ENCODE measurements around the gene ZNF527. TPM values are rescaled to one million over a fixed set of nuclear protein-coding genes. Genes with fewer than 3 reads are reported as not detected.
"Not testable (repeated sequence)": the region's sequence is repeated elsewhere in the genome, so short reads cannot be mapped to it uniquely, and the experiment has no call there.

Gene ZNF527
- polyA plus RNA-seq, 2 of the 4 experiments (the other 2 are of a cell fraction), result 4.1 to 8.2 TPM

DNA sequence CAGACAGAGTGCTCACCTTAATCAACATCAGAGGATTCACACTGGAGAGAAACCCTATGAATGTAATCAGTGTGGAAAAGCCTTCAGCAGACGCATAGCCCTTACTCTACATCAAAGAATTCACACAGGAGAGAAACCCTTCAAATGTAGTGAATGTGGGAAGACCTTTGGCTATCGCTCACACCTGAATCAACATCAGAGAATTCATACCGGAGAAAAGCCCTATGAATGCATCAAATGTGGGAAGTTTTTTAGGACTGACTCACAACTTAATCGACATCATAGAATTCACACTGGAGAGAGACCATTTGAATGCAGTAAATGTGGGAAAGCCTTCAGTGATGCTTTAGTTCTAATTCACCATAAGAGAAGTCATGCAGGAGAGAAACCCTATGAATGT is 18.3 kb downstream of the ZNF527 start:
- 85% methylated on average over 4 of the region's 4 CpGs for WGBS (ENCODE audit: missing lambda C conversion rate)
- H3K27ac ChIP-seq, result no peak overlapping the region
- ChIA-PET POLR2A (no interaction called here), CTCF (interaction anchor here (0.6 to 0.7 kb wide), 4 partner anchors 13 to 833 kb away, joined by 3 to 5 read pairs (median 4); no protein-coding TSS in a partner anchor)
- H3K4me1 ChIP-seq, result no peaks in the 10 kb centered on the region
- no peak overlapping the region for H3K4me2 ChIP-seq
- FAIRE-seq (no peak), DNase-seq (ENCODE audit: low read depth in 1 of 2, low spot score in 1 of 2) (no peak), ATAC-seq (no peak)
- TF ChIP-seq RAD21 (conservative IDR thresholded peaks at IDR 0.05 in 1 of 2, IDR thresholded peaks at IDR 0.05 in 1 of 2) (no peak), SREBF2 (IDR thresholded peaks at IDR 0.05) (no peak), PHF8 (IDR thresholded peaks at IDR 0.05; ENCODE audit: borderline replicate concordance, low read depth) (no peak), KDM5A (IDR thresholded peaks at IDR 0.05) (no peak), HOXB13 (CRISPR knock-in tag; IDR thresholded peaks at IDR 0.05; ENCODE audit: low read depth) (no peak), BHLHE40 (IDR thresholded peaks at IDR 0.05; ENCODE audit: low read depth, low read length) (no peak), TFCP2L1 (CRISPR knock-in tag; IDR thresholded peaks at IDR 0.05) (no peak), MYC (IDR thresholded peaks at IDR 0.05; ENCODE audit: borderline replicate concordance, low read length) (no peak), HDAC2 (IDR thresholded peaks at IDR 0.05) (no peak), JUN (IDR thresholded peaks at IDR 0.05) (no peak), MAZ (IDR thresholded peaks at IDR 0.05; ENCODE audit: borderline replicate concordance, low read depth, low read length) (no peak), EHMT2 (IDR thresholded peaks at IDR 0.05; ENCODE audit: low read depth) (no peak), FOXS1 (CRISPR knock-in tag; IDR thresholded peaks at IDR 0.05) (no peak)
- TF ChIP-seq, protein P1, sequence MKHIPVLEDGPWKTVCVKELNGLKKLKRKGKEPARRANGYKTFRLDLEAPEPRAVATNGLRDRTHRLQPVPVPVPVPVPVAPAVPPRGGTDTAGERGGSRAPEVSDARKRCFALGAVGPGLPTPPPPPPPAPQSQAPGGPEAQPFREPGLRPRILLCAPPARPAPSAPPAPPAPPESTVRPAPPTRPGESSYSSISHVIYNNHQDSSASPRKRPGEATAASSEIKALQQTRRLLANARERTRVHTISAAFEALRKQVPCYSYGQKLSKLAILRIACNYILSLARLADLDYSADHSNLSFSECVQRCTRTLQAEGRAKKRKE (CRISPR knock-in tag; IDR thresholded peaks at IDR 0.05; ENCODE audit: low read depth), result no peak
- H3K9me3 ChIP-seq, result peaks cover 100% of the 10 kb centered on the region
- no peak overlapping the region for H3K4me3 ChIP-seq

DNA sequence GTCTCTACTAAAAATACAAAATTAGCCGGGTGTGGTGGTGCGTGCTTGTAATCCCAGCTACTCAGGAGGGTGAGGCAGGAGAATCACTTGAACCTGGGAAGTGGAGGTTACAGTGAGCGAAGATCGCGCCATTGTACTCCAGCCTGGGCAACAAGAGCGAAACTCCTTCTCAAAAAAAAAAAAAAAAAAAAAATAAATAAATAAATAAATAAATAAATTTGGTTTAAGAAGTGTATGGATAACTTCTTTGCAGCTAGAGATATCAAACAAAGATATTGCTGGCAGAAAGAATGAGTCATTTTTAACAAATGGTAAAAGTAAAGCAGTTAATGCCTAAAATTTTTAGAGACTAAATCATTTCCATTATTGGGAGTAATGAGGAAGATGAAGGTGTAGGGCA is 20.5 kb downstream of the ZNF527 start:
- peaks cover 99% of the 10 kb centered on the region for H3K9me3 ChIP-seq
- H3K4me1 ChIP-seq; ATAC-seq; H3K27ac ChIP-seq; POLR2A ChIA-PET; DNase-seq (ENCODE audit: low read depth in 1 of 2, low spot score in 1 of 2); H3K4me3 ChIP-seq; FAIRE-seq; H3K4me2 ChIP-seq: not testable (repeated sequence)
- 76% methylated on average over 6 of the region's 6 CpGs for WGBS (ENCODE audit: missing lambda C conversion rate)
- CTCF ChIA-PET, result interaction anchor here (0.9 to 1.5 kb wide), 2 partner anchors 12 to 23 kb away, joined by 3 to 7 read pairs; no protein-coding TSS in a partner anchor
- TF ChIP-seq ZC3H11A (IDR thresholded peaks at IDR 0.05), result peak; percentile 38

DNA sequence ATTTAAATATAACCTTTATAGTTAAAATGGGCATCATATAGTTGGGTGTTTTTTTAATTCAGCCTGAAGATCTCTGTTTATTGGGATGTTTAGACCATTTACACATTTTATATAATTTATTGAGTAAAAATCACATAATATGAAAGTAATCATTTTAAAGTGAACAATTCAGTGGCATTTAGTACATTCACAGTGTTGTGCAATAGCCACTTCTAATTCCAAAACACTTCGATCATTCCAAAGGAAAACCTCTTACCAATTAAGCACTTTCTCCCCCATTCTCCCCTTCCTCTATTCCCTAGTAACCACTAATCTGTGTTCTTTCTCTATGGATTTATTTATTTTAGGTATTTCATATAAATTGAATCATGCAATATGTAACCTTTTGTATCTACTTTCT is 30.2 kb downstream of the ZNF527 start:
- no peak overlapping the region for H3K4me3 ChIP-seq
- DNase-seq (ENCODE audit: low read depth in 1 of 2, low spot score in 1 of 2) (no peak), FAIRE-seq (peak; percentile 94), ATAC-seq (no peak)
- ChIA-PET POLR2A (no interaction called here), CTCF (no interaction called here)
- peaks cover 93% of the 10 kb centered on the region for H3K9me3 ChIP-seq
- TF ChIP-seq, protein P2, sequence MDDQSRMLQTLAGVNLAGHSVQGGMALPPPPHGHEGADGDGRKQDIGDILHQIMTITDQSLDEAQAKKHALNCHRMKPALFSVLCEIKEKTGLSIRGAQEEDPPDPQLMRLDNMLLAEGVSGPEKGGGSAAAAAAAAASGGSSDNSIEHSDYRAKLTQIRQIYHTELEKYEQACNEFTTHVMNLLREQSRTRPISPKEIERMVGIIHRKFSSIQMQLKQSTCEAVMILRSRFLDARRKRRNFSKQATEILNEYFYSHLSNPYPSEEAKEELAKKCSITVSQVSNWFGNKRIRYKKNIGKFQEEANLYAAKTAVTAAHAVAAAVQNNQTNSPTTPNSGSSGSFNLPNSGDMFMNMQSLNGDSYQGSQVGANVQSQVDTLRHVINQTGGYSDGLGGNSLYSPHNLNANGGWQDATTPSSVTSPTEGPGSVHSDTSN (IDR thresholded peaks at IDR 0.05), result no peak
- TF ChIP-seq, protein P3, sequence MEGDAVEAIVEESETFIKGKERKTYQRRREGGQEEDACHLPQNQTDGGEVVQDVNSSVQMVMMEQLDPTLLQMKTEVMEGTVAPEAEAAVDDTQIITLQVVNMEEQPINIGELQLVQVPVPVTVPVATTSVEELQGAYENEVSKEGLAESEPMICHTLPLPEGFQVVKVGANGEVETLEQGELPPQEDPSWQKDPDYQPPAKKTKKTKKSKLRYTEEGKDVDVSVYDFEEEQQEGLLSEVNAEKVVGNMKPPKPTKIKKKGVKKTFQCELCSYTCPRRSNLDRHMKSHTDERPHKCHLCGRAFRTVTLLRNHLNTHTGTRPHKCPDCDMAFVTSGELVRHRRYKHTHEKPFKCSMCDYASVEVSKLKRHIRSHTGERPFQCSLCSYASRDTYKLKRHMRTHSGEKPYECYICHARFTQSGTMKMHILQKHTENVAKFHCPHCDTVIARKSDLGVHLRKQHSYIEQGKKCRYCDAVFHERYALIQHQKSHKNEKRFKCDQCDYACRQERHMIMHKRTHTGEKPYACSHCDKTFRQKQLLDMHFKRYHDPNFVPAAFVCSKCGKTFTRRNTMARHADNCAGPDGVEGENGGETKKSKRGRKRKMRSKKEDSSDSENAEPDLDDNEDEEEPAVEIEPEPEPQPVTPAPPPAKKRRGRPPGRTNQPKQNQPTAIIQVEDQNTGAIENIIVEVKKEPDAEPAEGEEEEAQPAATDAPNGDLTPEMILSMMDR (IDR thresholded peaks at IDR 0.05), result no peak
- TF ChIP-seq HDAC2 (IDR thresholded peaks at IDR 0.05) (no peak), FOSB (CRISPR knock-in tag; IDR thresholded peaks at IDR 0.05) (no peak), NPAS2 (CRISPR knock-in tag; IDR thresholded peaks at IDR 0.05; ENCODE audit: borderline replicate concordance) (no peak), MAZ (IDR thresholded peaks at IDR 0.05; ENCODE audit: borderline replicate concordance, low read depth, low read length) (no peak), JUNB (IDR thresholded peaks at IDR 0.05) (no peak), ZSCAN20 (CRISPR knock-in tag; IDR thresholded peaks at IDR 0.05) (no peak), RARB (CRISPR knock-in tag; IDR thresholded peaks at IDR 0.05) (no peak), RFX5 (IDR thresholded peaks at IDR 0.05) (no peak), HOXB13 (CRISPR knock-in tag; IDR thresholded peaks at IDR 0.05; ENCODE audit: low read depth) (no peak), EHF (CRISPR knock-in tag; IDR thresholded peaks at IDR 0.05) (no peak)
- TF ChIP-seq, protein P4, sequence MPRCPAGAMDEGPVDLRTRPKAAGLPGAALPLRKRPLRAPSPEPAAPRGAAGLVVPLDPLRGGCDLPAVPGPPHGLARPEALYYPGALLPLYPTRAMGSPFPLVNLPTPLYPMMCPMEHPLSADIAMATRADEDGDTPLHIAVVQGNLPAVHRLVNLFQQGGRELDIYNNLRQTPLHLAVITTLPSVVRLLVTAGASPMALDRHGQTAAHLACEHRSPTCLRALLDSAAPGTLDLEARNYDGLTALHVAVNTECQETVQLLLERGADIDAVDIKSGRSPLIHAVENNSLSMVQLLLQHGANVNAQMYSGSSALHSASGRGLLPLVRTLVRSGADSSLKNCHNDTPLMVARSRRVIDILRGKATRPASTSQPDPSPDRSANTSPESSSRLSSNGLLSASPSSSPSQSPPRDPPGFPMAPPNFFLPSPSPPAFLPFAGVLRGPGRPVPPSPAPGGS (IDR thresholded peaks at IDR 0.05), result no peak
- TF ChIP-seq, protein P5, sequence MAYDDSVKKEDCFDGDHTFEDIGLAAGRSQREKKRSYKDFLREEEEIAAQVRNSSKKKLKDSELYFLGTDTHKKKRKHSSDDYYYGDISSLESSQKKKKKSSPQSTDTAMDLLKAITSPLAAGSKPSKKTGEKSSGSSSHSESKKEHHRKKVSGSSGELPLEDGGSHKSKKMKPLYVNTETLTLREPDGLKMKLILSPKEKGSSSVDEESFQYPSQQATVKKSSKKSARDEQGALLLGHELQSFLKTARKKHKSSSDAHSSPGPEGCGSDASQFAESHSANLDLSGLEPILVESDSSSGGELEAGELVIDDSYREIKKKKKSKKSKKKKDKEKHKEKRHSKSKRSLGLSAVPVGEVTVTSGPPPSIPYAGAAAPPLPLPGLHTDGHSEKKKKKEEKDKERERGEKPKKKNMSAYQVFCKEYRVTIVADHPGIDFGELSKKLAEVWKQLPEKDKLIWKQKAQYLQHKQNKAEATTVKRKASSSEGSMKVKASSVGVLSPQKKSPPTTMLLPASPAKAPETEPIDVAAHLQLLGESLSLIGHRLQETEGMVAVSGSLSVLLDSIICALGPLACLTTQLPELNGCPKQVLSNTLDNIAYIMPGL (CRISPR knock-in tag; IDR thresholded peaks at IDR 0.05; ENCODE audit: borderline replicate concordance), result no peak
- 3% methylated on average over 1 of the region's 1 CpG for WGBS (ENCODE audit: missing lambda C conversion rate)
- no peaks in the 10 kb centered on the region for H3K4me1 ChIP-seq
- H3K4me2 ChIP-seq, result no peak overlapping the region
- no peak overlapping the region for H3K27ac ChIP-seq
